Keratinocyte (primary cell): Measurements from ENCODE around the gene PIERCE2. TPM values are rescaled to one million over a fixed set of nuclear protein-coding genes. Genes with fewer than 3 reads are reported as not detected.

Source experiments
- DNase-seq: peaks from one replicate; pipeline ENCODE4 v3.0.0-alpha.2; 2011; ENCODE audit warnings: low read depth, missing footprints, low spot score
- FAIRE-seq: peaks from 2 replicates; lab custom pipeline; 2011; peaks lifted over from hg19 to GRCh38; lab: Jason Lieb, UNC
- H2AFZ ChIP-seq: 2 replicates; pipeline ENCODE4 v1.6.0; 2012; ENCODE audit warnings: low read length, control low read depth, inconsistent platforms; ENCODE audit not compliant: control insufficient read depth
- H3K27ac ChIP-seq: 2 replicates; pipeline ENCODE4 v1.5.1; 2011; ENCODE audit warnings: low read length; ENCODE audit not compliant: control insufficient read depth, insufficient read depth
- H3K27me3 ChIP-seq: 3 replicates; pipeline ENCODE4 v1.6.0; 2011; ENCODE audit warnings: low read length; ENCODE audit not compliant: control insufficient read depth, insufficient read depth; ENCODE audit errors: extremely low read depth
- H3K36me3 ChIP-seq, 2 experiments: 2 replicates in 1 of 2; 3 replicates in 1 of 2; pipeline ENCODE4 v1.5.1; 2011; ENCODE audit warnings: low read length in 2 of 2, mild to moderate bottlenecking in 1 of 2; ENCODE audit not compliant: control insufficient read depth in 2 of 2, insufficient read depth in 2 of 2; ENCODE audit errors: extremely low read depth in 1 of 2
- H3K4me1 ChIP-seq: 3 replicates; pipeline ENCODE4 v1.5.1; 2011; ENCODE audit warnings: low read length; ENCODE audit not compliant: control insufficient read depth, insufficient read depth; ENCODE audit errors: extremely low read depth
- H3K4me2 ChIP-seq: 3 replicates; pipeline ENCODE4 v1.6.0; 2011; ENCODE audit warnings: low read depth, low read length; ENCODE audit not compliant: control insufficient read depth, insufficient read depth; ENCODE audit errors: extremely low read depth
- H3K4me3 ChIP-seq, 3 experiments: fragments of 200-600 bp in 1 of 3; sonication (generic) in 1 of 3; 2 replicates in 2 of 3; 3 replicates in 1 of 3; pipeline ENCODE4 v1.5.1; 2011 to 2016; ENCODE audit warnings: low read length in 3 of 3, mild to moderate bottlenecking in 3 of 3, control low read depth in 2 of 3, inconsistent platforms in 1 of 3, low read depth in 1 of 3, mixed read lengths in 1 of 3, mixed run types in 1 of 3, moderate library complexity in 1 of 3; ENCODE audit not compliant: control insufficient read depth in 2 of 3, insufficient read depth in 2 of 3; ENCODE audit errors: extremely low read depth in 1 of 3
- H3K79me2 ChIP-seq: 2 replicates; pipeline ENCODE4 v1.6.0; 2012; ENCODE audit warnings: low read length; ENCODE audit not compliant: control insufficient read depth, insufficient read depth
- H3K9ac ChIP-seq: 3 replicates; pipeline ENCODE4 v1.6.0; 2011; ENCODE audit warnings: low read length; ENCODE audit not compliant: control insufficient read depth, insufficient read depth; ENCODE audit errors: extremely low read depth
- H3K9me1 ChIP-seq: 3 replicates; pipeline ENCODE4 v1.6.0; 2011; ENCODE audit warnings: low read length; ENCODE audit not compliant: control insufficient read depth, insufficient read depth; ENCODE audit errors: extremely low read depth
- H3K9me3 ChIP-seq: 2 replicates; pipeline ENCODE4 v1.5.1; 2012; ENCODE audit warnings: low read depth, low read length; ENCODE audit not compliant: control insufficient read depth
- H4K20me1 ChIP-seq: 3 replicates; pipeline ENCODE4 v1.6.0; 2011; ENCODE audit warnings: low read length; ENCODE audit not compliant: control insufficient read depth, insufficient read depth; ENCODE audit errors: extremely low read depth
- CTCF ChIP-seq, 3 experiments: IDR thresholded peaks in 1 of 3; conservative IDR thresholded peaks in 1 of 3; optimal IDR thresholded peaks in 1 of 3; 2 replicates in 2 of 3; 3 replicates in 1 of 3; pipeline versions ENCODE3 to v1.5.1; 2011; ENCODE audit warnings: low read length in 3 of 3, mild to moderate bottlenecking in 3 of 3, moderate library complexity in 2 of 3, control low read depth in 1 of 3, inconsistent platforms in 1 of 3; ENCODE audit not compliant: insufficient read depth in 2 of 3; ENCODE audit errors: extremely low read depth in 1 of 3
- EZH2 ChIP-seq: IDR thresholded peaks from one replicate; pipeline ENCODE4 v1.6.1; 2012; ENCODE audit warnings: inconsistent platforms, mild to moderate bottlenecking, low read length, moderate library complexity
- dilution Hi-C: fragments of 300-500 bp; cut with MboI; formaldehyde crosslinking; loops from one replicate; pipeline ENCODE4 v1.7.0; 2020; ENCODE audit warnings: low sequenced_read_pairs; ENCODE audit not compliant: extremely low pct_ligation_motif_present
- polyA plus RNA-seq, 5 experiments: library from polyadenylated mRNA; depleted of rRNA in 3 of 5; stranded (reverse) in 3 of 5; stranded (forward) in 1 of 5; unstranded in 1 of 5; fragments of >200 nt; gene quantifications; 1 replicate in 1 of 5; 2 replicates in 3 of 5; 3 replicates in 1 of 5; pipeline versions ENCODE4 v1.2.1 to v1.2.3, GENCODE V29; 2011 to 2012; ENCODE audit warnings: missing spikeins in 2 of 5, low read depth in 1 of 5, low replicate concordance in 1 of 5

PIERCE2 gene
- polyA plus RNA-seq, 1 donor (not counting 4 experiments of a cell fraction or from before 2014, with no cell fraction given): 4.3 TPM

- Histone ChIP-seq H3K79me2 (no peaks in the 10 kb centered on the region), H3K9ac (no peak overlapping the region), H3K9me3 (no peaks in the 10 kb centered on the region), H3K27me3 (no peaks in the 10 kb centered on the region), H3K4me1 (no peaks in the 10 kb centered on the region), H2AFZ (no peak overlapping the region), H3K9me1 (no peaks in the 10 kb centered on the region), H4K20me1 (no peaks in the 10 kb centered on the region), H3K36me3 (peaks cover 0 to 1% of the 10 kb centered on the region in 2 experiments), H3K4me2 (no peak overlapping the region), H3K27ac (no peak overlapping the region), H3K4me3 (no peak overlapping the region)
- FAIRE-seq: no peak
- no peak for DNase-seq
- no peak for TF ChIP-seq EZH2
- TF ChIP-seq CTCF (optimal IDR thresholded peaks at IDR 0.05 in 1 of 3, IDR thresholded peaks at IDR 0.05 in 1 of 3, conservative IDR thresholded peaks at IDR 0.05 in 1 of 3; ENCODE audit: extremely low read depth in 1 of 3, insufficient read depth in 2 of 3, low read length in 3 of 3): no peak
- dilution Hi-C loops: no loop called here
Observed at GRCh38 chr15:55361048-55361447, 47.2 kb upstream of the PIERCE2 start.

- Histone ChIP-seq H3K79me2 (no peaks in the 10 kb centered on the region), H3K9ac (no peak overlapping the region), H4K20me1 (no peaks in the 10 kb centered on the region), H3K27ac (no peak overlapping the region), H3K4me3 (no peak overlapping the region), H3K4me1 (no peaks in the 10 kb centered on the region), H3K36me3 (no peaks in the 10 kb centered on the region), H3K27me3 (no peaks in the 10 kb centered on the region), H3K4me2 (no peak overlapping the region), H3K9me3 (no peaks in the 10 kb centered on the region), H2AFZ (no peak overlapping the region), H3K9me1 (no peaks in the 10 kb centered on the region)
- DNase-seq (no peak), FAIRE-seq (no peak)
- dilution Hi-C loops: no loop called here
- TF ChIP-seq EZH2 (no peak), CTCF (optimal IDR thresholded peaks at IDR 0.05 in 1 of 3, IDR thresholded peaks at IDR 0.05 in 1 of 3, conservative IDR thresholded peaks at IDR 0.05 in 1 of 3; ENCODE audit: extremely low read depth in 1 of 3, insufficient read depth in 2 of 3, low read length in 3 of 3) (no peak)
Observed at GRCh38 chr15:55362641-55363040, 45.7 kb upstream of the PIERCE2 start.
